ENCODE data around the gene KCNMB1. TPM values are rescaled to one million over a fixed set of nuclear protein-coding genes. Genes with fewer than 3 reads are reported as not detected.

The KCNMB1 gene
- total and polyA plus RNA-seq, 2 of the 13 experiments (the other 11 are each of a cell fraction or from before 2014, with no cell fraction given) = not detected

DNA sequence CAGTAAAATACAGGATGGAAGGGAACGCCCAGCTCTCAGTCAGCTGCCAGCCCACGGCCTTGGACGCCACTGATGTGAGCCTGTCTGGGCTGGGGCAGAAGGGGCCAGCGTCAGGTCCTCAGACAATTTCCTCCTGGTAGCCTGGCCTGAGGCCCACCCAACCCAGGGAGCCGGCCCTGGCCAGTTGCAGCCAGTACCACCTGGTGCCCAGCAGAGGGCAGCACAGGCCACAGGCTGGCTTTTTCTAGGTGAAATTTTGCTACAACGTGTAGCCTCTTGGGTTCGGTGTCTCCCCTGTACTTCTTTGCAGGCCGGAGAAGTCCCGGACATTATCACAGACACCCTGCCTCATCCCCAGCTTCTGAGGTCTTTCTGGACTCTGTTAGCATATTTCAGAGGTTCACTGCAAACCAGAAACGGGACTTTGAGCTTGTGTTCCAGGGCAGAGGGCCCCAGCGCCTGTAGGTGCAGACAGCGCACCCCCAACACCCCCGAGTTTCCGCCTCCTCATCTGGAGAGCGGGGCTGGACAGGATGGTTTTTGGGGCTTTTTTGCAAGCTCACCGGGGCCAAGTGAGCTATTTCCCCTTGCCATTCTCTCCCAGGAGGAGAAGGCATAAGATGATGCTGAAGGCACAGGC lies 45.9 kb upstream of the KCNMB1 start:
- FAIRE-seq = no peak
- no peak overlapping the region for H3K9ac ChIP-seq (ENCODE audit: insufficient read depth, low read depth, low read length)
- peak; percentile 11 for DNase-seq (ENCODE audit: low spot score)
- no peak overlapping the region for H2AFZ ChIP-seq (ENCODE audit: low read length)
- H4K20me1 ChIP-seq (ENCODE audit: insufficient read depth, low read length) = no peaks in the 10 kb centered on the region
- in situ Hi-C loops (cut with HindIII; ENCODE audit: extremely low pct_ligation_motif_present, low pct_unique_long_range_greater_than_20kb) (loop anchor here (5.0 kb wide), 1 partner anchor 187 kb away; no protein-coding TSS in a partner anchor), intact Hi-C loops (cut with micrococcal nuclease; ENCODE audit: unreplicated experiment) (no loop called here)
- H3K79me2 ChIP-seq (ENCODE audit: insufficient read depth, low read length) = no peaks in the 10 kb centered on the region
- H3K27me3 ChIP-seq (ENCODE audit: control insufficient read depth in 1 of 2, insufficient read depth in 2 of 2, low read length in 2 of 2) = peaks cover 0 to 37% of the 10 kb centered on the region in 2 experiments; a peak in 4 of 5 replicates
- ChIA-PET POLR2A (no interaction called here), CTCF (ENCODE audit: low intra/inter-chr PET ratio, low total read pairs) (interaction anchor here (1.5 to 2.7 kb wide), 2 partner anchors 188 to 198 kb away, joined by 12 to 14 read pairs; no protein-coding TSS in a partner anchor)
- H3K4me3 ChIP-seq (replicated peaks in 1 of 3; ENCODE audit: insufficient read depth in 1 of 3, low read depth in 2 of 3, low read length in 3 of 3) = no peak overlapping the region
- no peaks in the 10 kb centered on the region for H3K9me3 ChIP-seq (ENCODE audit: low read length)
- WGBS (ENCODE audit: low lambda C conversion rate) = 0% methylated on average over 3 of the region's 16 CpGs
- peak; percentile 92 for ATAC-seq
- H3K4me2 ChIP-seq (ENCODE audit: low read depth, low read length) = no peak overlapping the region; the same call in 1 of the 2 replicates
- BruUV-seq (replicated peaks) = no TSS peak
- H3K36me3 ChIP-seq (replicated peaks in 1 of 2; ENCODE audit: control insufficient read depth in 1 of 2, insufficient read depth in 2 of 2, low read length in 2 of 2) = no peaks in the 10 kb centered on the region
- H3K4me1 ChIP-seq (ENCODE audit: insufficient read depth, low read length) = no peaks in the 10 kb centered on the region
- no peak overlapping the region for H3K27ac ChIP-seq (ENCODE audit: extremely low read length, insufficient read depth, low read length)
- TF ChIP-seq, protein P1, sequence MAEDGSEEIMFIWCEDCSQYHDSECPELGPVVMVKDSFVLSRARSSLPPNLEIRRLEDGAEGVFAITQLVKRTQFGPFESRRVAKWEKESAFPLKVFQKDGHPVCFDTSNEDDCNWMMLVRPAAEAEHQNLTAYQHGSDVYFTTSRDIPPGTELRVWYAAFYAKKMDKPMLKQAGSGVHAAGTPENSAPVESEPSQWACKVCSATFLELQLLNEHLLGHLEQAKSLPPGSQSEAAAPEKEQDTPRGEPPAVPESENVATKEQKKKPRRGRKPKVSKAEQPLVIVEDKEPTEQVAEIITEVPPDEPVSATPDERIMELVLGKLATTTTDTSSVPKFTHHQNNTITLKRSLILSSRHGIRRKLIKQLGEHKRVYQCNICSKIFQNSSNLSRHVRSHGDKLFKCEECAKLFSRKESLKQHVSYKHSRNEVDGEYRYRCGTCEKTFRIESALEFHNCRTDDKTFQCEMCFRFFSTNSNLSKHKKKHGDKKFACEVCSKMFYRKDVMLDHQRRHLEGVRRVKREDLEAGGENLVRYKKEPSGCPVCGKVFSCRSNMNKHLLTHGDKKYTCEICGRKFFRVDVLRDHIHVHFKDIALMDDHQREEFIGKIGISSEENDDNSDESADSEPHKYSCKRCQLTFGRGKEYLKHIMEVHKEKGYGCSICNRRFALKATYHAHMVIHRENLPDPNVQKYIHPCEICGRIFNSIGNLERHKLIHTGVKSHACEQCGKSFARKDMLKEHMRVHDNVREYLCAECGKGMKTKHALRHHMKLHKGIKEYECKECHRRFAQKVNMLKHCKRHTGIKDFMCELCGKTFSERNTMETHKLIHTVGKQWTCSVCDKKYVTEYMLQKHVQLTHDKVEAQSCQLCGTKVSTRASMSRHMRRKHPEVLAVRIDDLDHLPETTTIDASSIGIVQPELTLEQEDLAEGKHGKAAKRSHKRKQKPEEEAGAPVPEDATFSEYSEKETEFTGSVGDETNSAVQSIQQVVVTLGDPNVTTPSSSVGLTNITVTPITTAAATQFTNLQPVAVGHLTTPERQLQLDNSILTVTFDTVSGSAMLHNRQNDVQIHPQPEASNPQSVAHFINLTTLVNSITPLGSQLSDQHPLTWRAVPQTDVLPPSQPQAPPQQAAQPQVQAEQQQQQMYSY (CRISPR knock-in tag; IDR thresholded peaks at IDR 0.05) = no peak
- TF ChIP-seq, protein P2, sequence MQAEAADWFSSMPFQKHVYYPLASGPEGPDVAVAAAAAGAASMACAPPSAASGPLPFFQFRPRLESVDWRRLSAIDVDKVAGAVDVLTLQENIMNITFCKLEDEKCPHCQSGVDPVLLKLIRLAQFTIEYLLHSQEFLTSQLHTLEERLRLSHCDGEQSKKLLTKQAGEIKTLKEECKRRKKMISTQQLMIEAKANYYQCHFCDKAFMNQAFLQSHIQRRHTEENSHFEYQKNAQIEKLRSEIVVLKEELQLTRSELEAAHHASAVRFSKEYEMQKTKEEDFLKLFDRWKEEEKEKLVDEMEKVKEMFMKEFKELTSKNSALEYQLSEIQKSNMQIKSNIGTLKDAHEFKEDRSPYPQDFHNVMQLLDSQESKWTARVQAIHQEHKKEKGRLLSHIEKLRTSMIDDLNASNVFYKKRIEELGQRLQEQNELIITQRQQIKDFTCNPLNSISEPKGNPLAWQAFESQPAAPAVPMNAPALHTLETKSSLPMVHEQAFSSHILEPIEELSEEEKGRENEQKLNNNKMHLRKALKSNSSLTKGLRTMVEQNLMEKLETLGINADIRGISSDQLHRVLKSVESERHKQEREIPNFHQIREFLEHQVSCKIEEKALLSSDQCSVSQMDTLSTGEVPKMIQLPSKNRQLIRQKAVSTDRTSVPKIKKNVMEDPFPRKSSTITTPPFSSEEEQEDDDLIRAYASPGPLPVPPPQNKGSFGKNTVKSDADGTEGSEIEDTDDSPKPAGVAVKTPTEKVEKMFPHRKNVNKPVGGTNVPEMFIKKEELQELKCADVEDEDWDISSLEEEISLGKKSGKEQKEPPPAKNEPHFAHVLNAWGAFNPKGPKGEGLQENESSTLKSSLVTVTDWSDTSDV (CRISPR knock-in tag; IDR thresholded peaks at IDR 0.05) = no peak
- TF ChIP-seq ZNF382 (CRISPR knock-in tag; IDR thresholded peaks at IDR 0.05; ENCODE audit: borderline replicate concordance) = no peak
- no peak for TF ChIP-seq ELF1 (CRISPR knock-in tag; IDR thresholded peaks at IDR 0.05)
- TF ChIP-seq, protein P3, sequence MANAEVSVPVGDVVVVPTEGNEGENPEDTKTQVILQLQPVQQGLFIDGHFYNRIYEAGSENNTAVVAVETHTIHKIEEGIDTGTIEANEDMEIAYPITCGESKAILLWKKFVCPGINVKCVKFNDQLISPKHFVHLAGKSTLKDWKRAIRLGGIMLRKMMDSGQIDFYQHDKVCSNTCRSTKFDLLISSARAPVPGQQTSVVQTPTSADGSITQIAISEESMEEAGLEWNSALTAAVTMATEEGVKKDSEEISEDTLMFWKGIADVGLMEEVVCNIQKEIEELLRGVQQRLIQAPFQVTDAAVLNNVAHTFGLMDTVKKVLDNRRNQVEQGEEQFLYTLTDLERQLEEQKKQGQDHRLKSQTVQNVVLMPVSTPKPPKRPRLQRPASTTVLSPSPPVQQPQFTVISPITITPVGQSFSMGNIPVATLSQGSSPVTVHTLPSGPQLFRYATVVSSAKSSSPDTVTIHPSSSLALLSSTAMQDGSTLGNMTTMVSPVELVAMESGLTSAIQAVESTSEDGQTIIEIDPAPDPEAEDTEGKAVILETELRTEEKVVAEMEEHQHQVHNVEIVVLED (CRISPR knock-in tag; IDR thresholded peaks at IDR 0.05; ENCODE audit: borderline replicate concordance) = no peak
- no peak for TF ChIP-seq ZFP37 (CRISPR knock-in tag; IDR thresholded peaks at IDR 0.05; ENCODE audit: borderline replicate concordance)
- no peak for TF ChIP-seq ZNF598 (CRISPR knock-in tag; IDR thresholded peaks at IDR 0.05; ENCODE audit: borderline replicate concordance)
- TF ChIP-seq EHMT2 (IDR thresholded peaks at IDR 0.05; ENCODE audit: borderline replicate concordance, low read depth, low read length) = no peak
- TF ChIP-seq SMC3 (IDR thresholded peaks at IDR 0.05; ENCODE audit: low read length) = peak; percentile 42; the same call in 1 of the 2 replicates
- no peak for TF ChIP-seq HNRNPUL1 (IDR thresholded peaks at IDR 0.05; ENCODE audit: low read depth, low read length)
- TF ChIP-seq PHB2 (IDR thresholded peaks at IDR 0.05; ENCODE audit: partially characterized antibody) = no peak
- TF ChIP-seq ZNF232 (CRISPR knock-in tag; IDR thresholded peaks at IDR 0.05; ENCODE audit: borderline replicate concordance) = peak; percentile 30; the same call in 1 of the 2 replicates
- peak; percentile 84 for TF ChIP-seq STAG1 (CRISPR knock-in tag; IDR thresholded peaks at IDR 0.05)
- TF ChIP-seq U2AF1 (optimal IDR thresholded peaks at IDR 0.05; ENCODE audit: low read depth, low read length) = no peak
- peak; percentile 20 for TF ChIP-seq XRCC5 (optimal IDR thresholded peaks at IDR 0.05; ENCODE audit: low read length)
- no peak for TF ChIP-seq TCF7 (IDR thresholded peaks at IDR 0.05; ENCODE audit: low read depth)
